HepG2 (cell line): ENCODE results near the gene DMGDH. TPM values are rescaled to one million over a fixed set of nuclear protein-coding genes. Genes with fewer than 3 reads are reported as not detected.
A peak's percentile ranks its signal among the peaks of the same experiment; 100 is the strongest.

ENCODE experiments used
- ATF6 ChIP-seq: sonication (generic); formaldehyde crosslinking; conservative IDR thresholded peaks from 2 replicates; pipeline ENCODE4 v1.4.0; 2020; ENCODE audit warnings: missing genetic modification reagents
- ELF3 ChIP-seq: IDR thresholded peaks from 2 replicates; pipeline ENCODE4 v1.6.1; 2016; ENCODE audit warnings: missing genetic modification reagents, missing compliant biosample characterization
- KMT2B ChIP-seq: IDR thresholded peaks from 2 replicates; pipeline ENCODE4 v1.6.1; 2016; ENCODE audit warnings: missing genetic modification reagents, missing compliant biosample characterization
- LCORL ChIP-seq, 2 experiments: fragments of 450-650 bp in 1 of 2; sonication (generic) in 1 of 2; formaldehyde crosslinking in 1 of 2; IDR thresholded peaks; 2 replicates each; pipeline versions ENCODE4 v1.5.0 to v1.6.1; 2017 to 2020; ENCODE audit warnings: antibody characterized with exemption in 1 of 2, missing genetic modification reagents in 1 of 2
- MAZ ChIP-seq, 2 experiments: sonication (generic) in 1 of 2; formaldehyde crosslinking in 1 of 2; IDR thresholded peaks; 2 replicates each; pipeline versions ENCODE4 v1.5.0 to v1.6.1; 2012 to 2020; ENCODE audit warnings: low read depth in 2 of 2, mild to moderate bottlenecking in 2 of 2, borderline replicate concordance in 1 of 2, improper control_type of control experiment in 1 of 2, low read length in 1 of 2, missing genetic modification reagents in 1 of 2, moderate library complexity in 1 of 2
- MBD4 ChIP-seq: IDR thresholded peaks from 2 replicates; pipeline ENCODE4 v1.6.1; 2012; ENCODE audit warnings: low read length, inconsistent platforms, borderline replicate concordance
- POLR2G ChIP-seq: fragments of 200-400 bp; formaldehyde crosslinking; IDR thresholded peaks from 2 replicates; pipeline ENCODE4 v1.6.1; 2018; ENCODE audit warnings: mild to moderate bottlenecking, low read depth, low read length, moderate library complexity
- SKI ChIP-seq: fragments of 450-650 bp; IDR thresholded peaks from one replicate; pipeline ENCODE4 v1.6.1; 2018; ENCODE audit warnings: mild to moderate bottlenecking; ENCODE audit not compliant: partially characterized antibody
- STAG1 ChIP-seq: sonication (generic); formaldehyde crosslinking; IDR thresholded peaks from 2 replicates; pipeline ENCODE4 v1.4.0; 2020; ENCODE audit warnings: missing genetic modification reagents
- ZBTB38 ChIP-seq: sonication (generic); formaldehyde crosslinking; IDR thresholded peaks from 2 replicates; pipeline ENCODE4 v1.5.1; 2020; ENCODE audit warnings: mild to moderate bottlenecking, missing genetic modification reagents
- ZBTB7B ChIP-seq: sonication (generic); formaldehyde crosslinking; IDR thresholded peaks from 2 replicates; pipeline ENCODE4 v1.4.0; 2020; ENCODE audit warnings: missing genetic modification reagents
- ZFP1 ChIP-seq: IDR thresholded peaks from 2 replicates; pipeline ENCODE4 v1.6.1; 2016
- ZFP36L2 ChIP-seq: sonication (generic); formaldehyde crosslinking; IDR thresholded peaks from 2 replicates; pipeline ENCODE4 v1.4.0; 2020; ENCODE audit warnings: missing genetic modification reagents
- ZKSCAN5 ChIP-seq: sonication (generic); formaldehyde crosslinking; IDR thresholded peaks from 2 replicates; pipeline ENCODE4 v1.5.1; 2020; ENCODE audit warnings: mild to moderate bottlenecking, missing genetic modification reagents
- ZNF17 ChIP-seq: sonication (generic); formaldehyde crosslinking; IDR thresholded peaks from 2 replicates; pipeline ENCODE4 v1.5.0; 2020; ENCODE audit warnings: mild to moderate bottlenecking, missing genetic modification reagents
- ZNF530 ChIP-seq: sonication (generic); formaldehyde crosslinking; IDR thresholded peaks from 2 replicates; pipeline ENCODE4 v1.5.0; 2020; ENCODE audit warnings: low read depth, mild to moderate bottlenecking, missing genetic modification reagents
- ZNF546 ChIP-seq: sonication (generic); formaldehyde crosslinking; conservative IDR thresholded peaks from 2 replicates; pipeline ENCODE4 v1.8.1; 2023; ENCODE audit warnings: mild to moderate bottlenecking, missing genetic modification reagents
- ZNF577 ChIP-seq: sonication (generic); formaldehyde crosslinking; IDR thresholded peaks from 2 replicates; pipeline ENCODE4 v1.4.0; 2020; ENCODE audit warnings: mild to moderate bottlenecking, low read depth, missing genetic modification reagents, borderline replicate concordance
- ZNF710 ChIP-seq: sonication (generic); formaldehyde crosslinking; IDR thresholded peaks from 2 replicates; pipeline ENCODE4 v1.5.0; 2020; ENCODE audit warnings: mild to moderate bottlenecking, missing genetic modification reagents, borderline replicate concordance
- ZUFSP ChIP-seq: sonication (generic); formaldehyde crosslinking; IDR thresholded peaks from 2 replicates; pipeline ENCODE4 v1.9.0; 2021; ENCODE audit warnings: missing genetic modification reagents, mild to moderate bottlenecking, borderline replicate concordance
- polyA plus RNA-seq, 8 experiments: library from polyadenylated mRNA; depleted of rRNA in 3 of 8; stranded (reverse) in 7 of 8; unstranded in 1 of 8; fragments of >200 nt; fragmentation: Illumina TruSeq in 4 of 8; extraction: Trizol in 4 of 8; gene quantifications; 2 replicates each; pipeline versions ENCODE4 v1.2.1 to v1.2.3, GENCODE V29; 2011 to 2016; ENCODE audit warnings: low read depth in 4 of 8, missing spikeins in 1 of 8, mixed read lengths in 1 of 8; ENCODE audit not compliant: insufficient read depth in 1 of 8
- total RNA-seq, 5 experiments: library from RNA; depleted of rRNA; stranded (reverse); fragments of >200 nt; fragmentation: Illumina TruSeq; extraction: Trizol; gene quantifications; 2 replicates each; pipeline ENCODE4 v1.2.3, GENCODE V29; 2016; ENCODE audit warnings: low read depth in 1 of 5

DMGDH gene
- total and polyA plus RNA-seq, 2 of the 13 experiments (the other 11 are each of a cell fraction or from before 2014, with no cell fraction given): 3.6 to 7.9 TPM

- TF ChIP-seq POLR2G (peak; percentile 94), KMT2B (CRISPR knock-in tag) (peak; percentile 75), STAG1 (peak; percentile 37), MAZ (IDR thresholded peaks at IDR 0.05; ENCODE audit: borderline replicate concordance, low read depth, low read length) (no peak; the same call in 1 of the 2 replicates), MAZ (CRISPR knock-in tag; IDR thresholded peaks at IDR 0.05; ENCODE audit: low read depth) (peak; percentile 80; the same call in 1 of the 2 replicates), ZNF577 (CRISPR knock-in tag) (no peak), ZKSCAN5 (CRISPR knock-in tag) (0 out of 2 replicates have a peak, but pooled peaks have one; percentile 7), ZNF530 (CRISPR knock-in tag) (no peak), ZNF546 (CRISPR knock-in tag) (no peak), ZFP1 (CRISPR knock-in tag) (peak; percentile 93), MBD4 (no peak; the same call in 1 of the 2 replicates), SKI (peak; percentile 97), ZFP36L2 (CRISPR knock-in tag) (0 out of 2 replicates have a peak, but pooled peaks have one; percentile 19), ZNF710 (CRISPR knock-in tag) (peak; percentile 89; the same call in 1 of the 2 replicates), ZUFSP (CRISPR knock-in tag) (no peak), LCORL (IDR thresholded peaks at IDR 0.05) (no peak), LCORL (CRISPR knock-in tag; IDR thresholded peaks at IDR 0.05) (peak; percentile 92), ELF3 (peak; percentile 83; the same call in 1 of the 2 replicates), ATF6 (CRISPR knock-in tag) (no peak), ZBTB7B (CRISPR knock-in tag) (peak; percentile 95; the same call in 1 of the 2 replicates), ZBTB38 (CRISPR knock-in tag) (peak; percentile 68; the same call in 1 of the 2 replicates), ZNF17 (CRISPR knock-in tag) (no peak)
Observed at GRCh38 chr5:78985725-78986223, 83.7 kb downstream of the DMGDH start (continued).
